DOHH2 (cell line): ENCODE results near the gene TBX6.
A peak's percentile ranks its signal among the peaks of the same experiment; 100 is the strongest.

Experiments
- CTCF ChIP-seq: fragments of 200-600 bp; sonication (generic); IDR thresholded peaks from one replicate; pipeline ENCODE4 v1.5.1; 2014; ENCODE audit warnings: antibody characterized with exemption, mild to moderate bottlenecking, low read depth, low read length; ENCODE audit not compliant: poor library complexity, severe bottlenecking
- EZH2phosphoT487 ChIP-seq: fragments of 200-600 bp; sonication (generic); IDR thresholded peaks from 2 replicates; pipeline ENCODE4 v1.6.1; 2017; ENCODE audit warnings: borderline replicate concordance, mild to moderate bottlenecking, antibody characterized with exemption, low read length, moderate library complexity, mixed read lengths

GRCh38 chr16:30063893-30064728 is 27.6 kb downstream of the TBX6 start:
- TF ChIP-seq CTCF (peak; percentile 74), EZH2phosphoT487 (no peak)
